GM18498 (cell line): ENCODE data around the gene SIK3.
A peak's percentile ranks its signal among the peaks of the same experiment; 100 is the strongest.

Experiments used
- ATAC-seq: cut with Tn5 transposase; IDR thresholded peaks from one replicate; pipeline ENCODE4 v1.9.1; 2021; ENCODE audit warnings: mild to moderate bottlenecking, moderate library complexity; ENCODE audit not compliant: unreplicated experiment

SIK3 gene

DNA sequence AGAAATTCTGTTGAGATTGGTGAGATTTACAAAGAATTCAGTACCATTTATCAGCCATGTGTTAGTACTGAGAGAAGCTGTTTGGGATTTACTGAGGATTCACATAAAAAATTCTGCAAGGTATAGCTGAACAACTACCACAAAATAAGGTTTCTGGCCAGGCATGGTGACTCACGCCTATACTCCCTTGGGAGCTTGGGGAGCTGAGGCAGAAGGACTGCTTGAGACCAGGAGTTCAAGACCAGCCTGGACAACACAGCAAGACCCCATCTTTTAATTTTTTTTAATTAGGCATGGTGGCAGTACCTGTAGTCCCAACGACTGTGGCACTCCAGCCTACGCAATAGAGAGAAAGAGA lies 86.7 kb downstream of the SIK3 start:
- ATAC-seq: no peak

DNA sequence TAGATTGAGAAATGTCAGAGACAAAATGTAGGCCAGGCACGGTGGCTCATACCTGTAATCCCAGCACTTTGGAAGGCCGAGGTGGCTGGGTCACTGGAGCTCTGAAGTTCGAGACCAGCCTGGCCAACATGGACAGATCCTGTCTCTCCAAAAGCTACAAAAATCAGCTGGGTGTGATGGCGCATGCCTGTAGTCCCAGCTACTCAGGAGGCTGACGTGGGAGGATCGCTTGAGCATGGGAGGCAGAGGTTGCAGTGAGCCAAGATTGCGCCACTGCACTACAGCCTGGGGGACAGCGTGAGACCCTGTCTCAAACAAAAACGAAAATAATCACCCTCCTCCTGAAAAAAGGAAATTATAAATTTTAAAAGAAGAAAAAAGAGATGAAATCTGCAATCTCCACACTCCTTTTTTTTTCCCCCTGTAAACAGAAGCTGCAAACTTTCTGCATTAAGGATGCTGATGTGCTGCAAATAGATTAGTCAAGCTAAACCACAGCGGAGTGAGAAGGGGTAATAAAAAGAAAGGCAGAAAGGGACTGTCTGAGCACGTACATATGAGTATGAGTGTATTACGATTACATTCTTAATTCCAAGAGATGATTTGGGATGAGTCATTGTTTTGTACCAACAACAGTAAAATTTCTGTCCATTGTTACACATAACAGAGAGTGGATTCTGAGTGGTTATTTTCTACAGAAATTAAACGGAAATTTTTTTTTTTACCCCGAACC lies 87.3 kb downstream of the SIK3 start:
- no peak for ATAC-seq

DNA sequence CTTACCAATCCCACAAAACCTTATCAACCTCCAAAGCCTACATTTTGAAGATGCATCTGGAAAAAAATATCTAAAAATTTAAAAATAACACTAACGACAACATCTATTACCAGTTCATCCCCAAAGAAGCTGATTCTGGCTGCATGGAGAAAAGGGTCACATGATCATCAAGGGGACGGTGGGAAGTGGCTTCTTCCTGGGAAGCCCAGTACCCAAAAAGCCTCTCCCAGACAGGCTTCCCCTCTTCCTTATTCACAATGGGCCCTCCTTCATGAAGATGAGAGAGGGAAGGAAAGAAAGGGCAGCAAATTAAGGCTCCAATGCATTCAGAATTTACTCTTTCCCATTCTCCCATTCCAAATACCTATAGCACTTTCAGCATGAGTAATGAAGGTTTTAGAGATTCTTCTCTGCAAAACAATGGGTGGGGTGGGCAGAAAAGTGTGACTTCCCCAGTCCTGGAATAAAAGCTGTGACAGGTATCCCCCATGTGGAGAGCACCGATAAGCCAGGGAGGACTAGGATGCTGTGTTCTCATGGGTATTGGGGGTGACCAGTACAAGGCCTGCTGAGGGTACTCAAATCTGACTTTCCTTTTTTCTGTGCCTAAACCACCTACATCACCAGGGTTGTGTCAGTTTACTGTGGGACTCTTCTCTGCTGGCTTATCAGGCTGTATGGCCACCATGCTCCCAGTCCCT lies 88.2 kb downstream of the SIK3 start:
- no peak for ATAC-seq

DNA sequence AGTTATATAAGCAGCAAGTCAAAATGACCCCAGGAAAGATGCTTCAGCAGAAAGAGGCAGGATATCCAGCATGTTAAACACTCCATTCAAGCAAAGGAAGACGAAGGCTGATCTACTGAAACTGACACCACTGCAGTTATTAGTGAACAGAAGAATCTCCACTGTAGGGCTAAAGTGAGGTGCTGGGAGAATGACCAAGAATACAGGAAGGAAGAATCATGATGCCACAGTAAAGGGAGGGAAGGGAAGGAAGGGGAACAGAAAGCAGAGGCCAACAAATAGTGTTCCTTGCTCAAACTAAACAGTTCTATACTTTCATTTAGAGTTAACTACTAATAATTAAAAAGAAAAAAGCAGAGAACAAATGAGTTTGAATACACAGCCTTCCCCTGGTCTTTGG lies 92.5 kb downstream of the SIK3 start:
- ATAC-seq: no peak

DNA sequence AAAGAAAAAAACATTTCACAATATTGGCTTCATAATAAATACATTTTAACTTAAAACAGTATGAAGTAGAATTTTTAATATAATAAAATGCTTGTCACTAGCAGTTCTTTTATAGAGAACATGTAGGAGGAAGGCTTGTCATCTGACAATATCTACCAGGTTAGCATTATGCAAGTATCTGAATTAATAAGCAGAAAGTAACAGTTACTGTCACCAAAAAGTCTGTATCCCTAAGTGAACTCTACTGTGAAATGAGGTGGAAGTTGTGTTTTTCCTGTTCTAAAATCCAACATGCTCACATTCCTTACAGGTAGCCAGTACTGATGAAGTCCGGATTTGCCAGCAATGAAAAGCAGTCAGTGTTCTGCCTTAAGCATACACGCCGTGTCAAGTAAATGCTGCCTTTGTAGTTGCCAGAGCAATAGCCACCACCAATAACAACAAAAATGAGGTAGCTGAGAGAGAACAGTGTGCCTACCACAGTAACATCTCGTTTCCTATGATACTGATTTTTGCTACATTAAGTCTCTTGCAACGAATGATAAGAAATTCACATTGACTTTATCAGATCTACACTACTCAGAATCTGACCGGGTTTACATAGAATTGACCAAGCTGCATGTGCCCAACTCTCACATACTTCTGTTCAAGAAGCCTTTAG lies 95.5 kb downstream of the SIK3 start:
- ATAC-seq: no peak

DNA sequence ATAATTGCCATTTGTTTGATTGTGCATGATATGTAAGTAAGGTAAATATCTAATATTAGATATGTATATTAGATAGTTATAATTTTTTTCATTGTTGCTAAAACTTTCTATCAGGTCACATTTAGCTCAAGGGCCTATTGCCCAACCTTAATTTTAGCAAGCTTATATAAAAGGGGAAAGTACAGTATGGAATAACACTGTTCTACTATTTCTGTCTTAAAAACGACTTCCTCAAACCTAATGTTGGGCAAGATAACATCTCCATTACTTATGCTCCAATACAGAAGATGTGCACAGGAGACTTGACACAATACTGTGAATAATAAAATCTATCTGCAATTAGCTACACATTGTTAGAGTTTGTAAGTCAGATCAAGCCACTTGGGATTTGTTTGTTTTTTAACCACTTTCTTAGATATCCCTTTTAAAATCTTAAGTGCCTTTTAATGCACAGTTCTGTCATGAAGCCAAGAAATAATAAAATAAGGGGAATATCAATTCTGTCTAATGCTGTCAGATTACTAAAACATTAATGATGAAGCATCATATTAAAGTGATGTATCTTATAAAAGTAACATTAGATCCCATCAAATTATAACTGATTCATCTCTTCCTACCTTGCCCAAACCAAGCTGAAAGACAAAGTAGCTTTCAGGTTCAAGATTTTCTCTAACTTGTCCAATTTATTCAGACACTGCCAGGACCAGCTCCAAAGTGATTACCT lies 98.1 kb downstream of the SIK3 start:
- no peak for ATAC-seq

DNA sequence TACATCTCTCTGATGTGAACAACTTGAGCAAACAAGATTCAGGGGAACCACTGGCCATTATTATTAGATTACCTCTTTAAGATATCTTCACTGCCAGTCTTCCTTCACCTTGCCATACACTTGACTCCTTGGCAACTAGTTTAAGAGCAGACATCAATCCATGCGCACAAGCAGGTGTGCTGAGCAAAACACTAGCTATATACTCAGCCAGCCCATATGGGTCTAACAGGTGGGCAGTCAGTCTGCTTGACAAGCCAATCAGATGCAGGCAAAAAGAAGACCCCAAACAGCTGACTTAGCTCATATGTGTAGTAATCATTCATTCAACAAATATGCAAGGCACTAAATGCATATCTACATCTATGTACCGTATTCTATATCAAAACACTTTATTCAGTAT lies 101.2 kb downstream of the SIK3 start:
- no peak for ATAC-seq

DNA sequence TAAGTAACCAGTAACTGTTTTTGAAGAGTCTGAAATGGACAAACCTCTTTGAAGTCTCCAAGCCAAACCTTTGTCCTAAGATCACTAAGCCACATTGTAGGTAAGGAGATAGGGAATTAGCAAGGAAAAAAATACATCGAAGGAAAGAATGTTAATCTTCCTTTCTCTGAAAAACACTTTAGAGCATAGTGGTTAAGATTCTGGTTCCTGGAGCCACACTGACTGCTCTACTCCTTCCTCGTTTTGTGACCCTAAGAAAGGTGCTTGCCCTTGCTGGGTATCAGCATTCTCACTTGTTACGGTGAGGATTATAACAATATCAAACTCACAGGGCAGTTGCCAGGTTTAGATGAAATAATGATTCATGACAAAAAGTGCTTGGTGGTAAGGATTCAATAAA lies 104.0 kb downstream of the SIK3 start:
- no peak for ATAC-seq

DNA sequence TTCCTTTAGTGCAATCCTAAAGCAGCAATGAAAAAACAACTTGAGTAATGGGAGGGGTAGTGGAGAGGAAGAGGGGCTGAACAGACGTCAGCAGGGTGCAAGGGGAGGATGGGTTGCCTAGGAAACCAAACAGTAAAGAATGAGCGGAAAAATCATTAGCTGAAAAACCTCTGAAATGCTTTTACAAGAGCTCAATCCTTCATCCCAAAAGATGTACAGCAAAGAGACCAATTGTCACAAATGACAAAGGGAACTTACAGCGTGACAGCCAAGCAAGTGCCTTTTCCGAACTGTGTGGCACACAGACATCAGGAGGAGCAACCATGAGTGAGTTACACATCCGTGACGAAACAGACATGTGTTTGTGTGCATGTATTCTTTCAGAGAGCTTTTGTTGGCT lies 104.6 kb downstream of the SIK3 start:
- ATAC-seq: no peak

DNA sequence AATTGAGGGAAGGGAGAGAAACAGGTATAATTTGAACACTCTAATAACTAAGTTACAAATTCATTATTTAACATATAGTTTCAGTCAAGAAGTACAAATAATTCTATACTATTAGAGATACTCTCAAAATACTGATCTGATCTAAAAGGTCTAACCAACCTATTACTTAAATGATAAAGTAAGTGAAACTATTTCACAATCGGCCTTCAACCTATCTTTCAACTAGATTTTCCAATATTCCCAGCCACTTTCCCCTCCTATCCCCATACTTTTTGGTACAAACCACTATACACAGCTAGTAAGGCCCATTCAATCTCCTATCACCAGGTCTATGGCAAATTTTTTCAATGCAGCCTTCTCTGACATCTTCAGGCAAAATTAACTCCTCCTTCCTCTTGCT lies 106.7 kb downstream of the SIK3 start:
- ATAC-seq: no peak

DNA sequence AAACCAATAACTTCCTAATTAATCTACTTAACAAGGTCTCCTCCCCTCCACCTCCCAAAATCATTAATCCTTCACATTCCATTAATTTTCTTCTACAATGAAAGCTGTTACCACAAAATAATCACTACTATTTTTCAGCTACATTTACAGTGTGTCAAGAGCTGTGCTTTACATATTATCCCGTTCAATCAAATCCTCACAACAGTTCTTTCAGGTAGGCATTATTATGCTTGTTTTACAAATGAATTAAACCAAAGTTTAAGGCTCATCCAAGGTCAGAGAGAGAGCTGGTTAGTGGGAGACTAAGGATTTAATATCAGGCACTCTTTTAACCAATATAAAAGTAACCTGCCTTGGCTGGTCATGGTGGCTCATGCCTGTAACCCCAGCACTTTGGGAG lies 107.4 kb downstream of the SIK3 start:
- ATAC-seq: no peak

DNA sequence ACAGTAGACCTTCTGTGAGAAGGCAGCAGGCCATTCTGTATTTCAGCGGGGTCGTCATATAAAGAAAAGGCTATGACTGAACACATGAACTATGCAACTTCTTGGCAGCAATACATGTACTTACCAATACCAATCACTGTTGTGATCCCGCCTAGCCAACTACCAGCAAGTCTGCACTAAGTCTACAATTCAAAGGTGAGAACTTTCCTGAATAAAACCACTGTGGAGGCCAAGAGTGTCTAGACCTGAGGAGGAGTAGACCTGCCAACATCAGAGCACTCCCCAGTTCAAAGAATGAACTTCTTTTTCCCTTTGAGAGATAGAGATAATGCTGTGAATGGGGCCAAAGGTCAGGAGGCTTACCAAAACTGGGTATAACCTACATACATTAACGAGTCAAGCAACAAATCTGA lies 108.2 kb downstream of the SIK3 start:
- no peak for ATAC-seq

DNA sequence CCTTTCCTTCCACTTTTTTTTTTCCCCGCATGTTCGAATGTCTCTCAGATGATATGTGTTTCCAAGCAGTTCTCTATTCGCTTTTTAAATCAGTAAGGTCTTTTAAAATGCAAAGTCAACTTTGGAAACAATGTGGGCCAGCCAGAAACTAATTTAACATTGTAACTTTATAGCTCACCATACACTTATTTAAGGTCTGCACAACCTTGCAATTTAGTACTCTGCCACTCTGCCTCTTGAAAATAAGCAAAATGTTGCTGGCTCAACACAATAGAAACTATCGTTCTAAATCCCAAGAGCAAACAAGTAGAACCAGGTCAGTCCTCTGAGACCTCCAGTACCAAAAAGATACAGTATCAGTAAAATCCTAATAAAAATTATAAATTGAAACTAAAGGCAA lies 109.0 kb downstream of the SIK3 start:
- ATAC-seq: no peak

DNA sequence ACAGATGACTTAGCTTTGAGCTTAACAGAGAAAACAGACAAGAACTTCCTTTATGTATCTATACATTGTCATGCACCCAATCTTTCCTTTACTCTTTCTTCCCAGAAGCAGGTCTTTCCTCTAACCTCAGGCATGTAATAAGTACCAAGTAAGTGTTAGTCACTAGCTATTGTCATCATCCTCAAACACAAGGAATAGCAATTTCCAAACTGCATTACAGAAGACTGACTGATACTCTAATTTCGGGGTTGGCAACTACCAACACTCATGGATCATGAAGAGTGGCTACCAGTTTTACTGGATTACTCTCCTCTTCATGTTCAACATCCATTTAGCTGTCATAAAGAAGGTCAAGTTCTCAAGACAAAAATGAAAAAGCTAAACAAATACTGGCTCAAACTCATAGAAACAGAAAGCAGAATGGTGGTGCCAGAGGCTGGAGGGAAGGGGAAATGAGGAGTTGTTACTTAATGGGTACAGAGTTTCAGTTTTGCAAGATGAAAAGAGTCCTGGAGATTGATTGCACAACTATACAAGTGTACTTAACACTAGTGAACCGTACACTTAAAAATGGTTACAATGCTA lies 111.6 kb downstream of the SIK3 start:
- peak; percentile 68 for ATAC-seq

DNA sequence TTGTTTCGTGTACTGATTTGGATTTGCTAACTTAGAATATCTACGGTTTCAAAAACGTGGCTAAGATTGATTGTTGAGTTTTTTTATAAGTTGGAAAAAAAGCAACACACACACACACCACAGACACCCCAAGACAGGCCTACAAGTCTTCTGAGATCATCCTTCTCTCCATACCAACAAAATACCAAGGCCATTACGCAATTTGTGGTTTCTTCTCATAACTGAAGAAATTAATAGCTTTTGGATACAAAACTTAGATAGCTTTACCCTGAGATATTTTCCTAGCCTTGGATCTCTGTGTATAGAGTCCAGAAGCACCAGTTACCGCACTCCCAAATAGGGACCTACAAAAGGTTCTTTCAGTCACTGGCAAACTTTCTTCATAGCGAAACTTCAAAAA lies 113.6 kb downstream of the SIK3 start:
- ATAC-seq: no peak

DNA sequence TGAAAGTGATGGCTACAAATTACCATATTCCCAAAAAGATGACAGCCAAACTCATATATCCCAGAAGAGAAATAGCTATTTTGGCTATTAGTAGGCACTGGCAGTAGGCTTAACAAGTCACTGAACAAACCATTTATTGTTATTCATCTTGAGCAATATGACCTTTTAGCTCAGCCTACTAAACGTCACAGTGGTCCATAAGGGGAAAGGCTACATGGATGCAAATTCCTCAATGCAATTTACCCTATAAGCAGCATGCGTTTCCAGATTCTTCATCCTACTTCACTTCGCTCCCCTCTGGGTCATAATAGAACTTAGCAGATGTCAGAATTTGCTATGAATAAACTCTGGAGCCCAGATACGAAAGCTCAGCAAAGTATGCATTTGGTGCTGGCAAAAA lies 114.0 kb downstream of the SIK3 start:
- ATAC-seq: no peak

DNA sequence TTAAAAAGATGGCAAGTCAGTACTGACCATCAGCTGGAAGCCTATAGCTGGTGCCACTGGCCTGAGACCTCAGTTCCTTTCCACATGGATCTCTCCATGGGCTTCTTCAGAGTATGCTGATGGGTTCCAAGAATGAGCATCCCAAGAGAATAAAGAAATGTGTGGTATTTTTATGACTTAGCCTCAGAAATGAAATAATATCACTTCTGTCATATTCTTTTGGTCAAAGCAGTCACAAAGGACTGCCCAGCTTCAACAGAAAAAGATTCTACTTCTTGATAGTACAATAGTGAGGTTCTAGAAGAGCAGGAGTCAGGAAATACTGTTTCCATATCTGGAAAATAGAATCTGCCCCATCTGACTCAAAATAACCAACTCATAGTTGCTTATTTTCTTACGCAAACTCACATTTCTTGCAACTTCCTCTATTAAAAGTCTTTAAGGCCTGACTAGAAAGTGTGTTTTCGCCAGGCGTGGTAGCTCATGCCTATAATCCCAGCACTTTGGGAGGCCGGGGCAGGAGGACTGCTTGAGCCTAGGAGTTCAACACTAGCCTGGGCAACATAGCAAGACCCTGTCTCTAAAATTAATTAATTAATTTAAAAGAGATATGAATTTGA lies 116.9 kb downstream of the SIK3 start:
- ATAC-seq: no peak

DNA sequence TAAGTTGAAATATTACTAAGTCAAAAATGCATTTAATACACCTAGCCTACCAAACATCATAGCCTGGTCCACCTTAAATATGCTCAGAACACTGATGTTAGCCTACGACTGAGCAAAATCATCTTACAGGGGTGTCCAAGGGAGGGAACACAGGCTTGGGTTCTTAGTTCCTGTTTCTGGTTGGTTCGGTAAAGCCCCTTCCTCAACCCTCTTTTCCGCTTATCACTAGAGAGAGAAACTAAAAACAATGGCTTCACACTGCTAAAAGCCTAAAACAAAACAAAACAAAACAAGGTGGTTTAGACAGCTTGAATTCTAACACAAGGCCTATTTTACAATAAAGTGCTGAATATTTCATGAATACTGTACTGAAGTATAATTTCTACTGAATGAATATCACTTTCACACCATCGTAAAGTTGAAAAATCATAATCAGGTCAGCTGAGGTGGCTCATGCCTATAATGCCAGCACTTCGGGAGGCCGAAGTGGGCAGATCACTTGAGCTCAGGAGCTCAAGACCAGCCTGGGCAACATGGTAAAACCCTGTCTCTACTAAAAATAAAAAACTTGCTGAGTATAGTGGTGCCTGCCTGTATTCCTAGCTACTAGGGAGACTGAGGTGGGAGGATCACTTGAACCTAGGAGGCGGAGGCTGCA lies 118.0 kb downstream of the SIK3 start:
- peak; percentile 95 for ATAC-seq

DNA sequence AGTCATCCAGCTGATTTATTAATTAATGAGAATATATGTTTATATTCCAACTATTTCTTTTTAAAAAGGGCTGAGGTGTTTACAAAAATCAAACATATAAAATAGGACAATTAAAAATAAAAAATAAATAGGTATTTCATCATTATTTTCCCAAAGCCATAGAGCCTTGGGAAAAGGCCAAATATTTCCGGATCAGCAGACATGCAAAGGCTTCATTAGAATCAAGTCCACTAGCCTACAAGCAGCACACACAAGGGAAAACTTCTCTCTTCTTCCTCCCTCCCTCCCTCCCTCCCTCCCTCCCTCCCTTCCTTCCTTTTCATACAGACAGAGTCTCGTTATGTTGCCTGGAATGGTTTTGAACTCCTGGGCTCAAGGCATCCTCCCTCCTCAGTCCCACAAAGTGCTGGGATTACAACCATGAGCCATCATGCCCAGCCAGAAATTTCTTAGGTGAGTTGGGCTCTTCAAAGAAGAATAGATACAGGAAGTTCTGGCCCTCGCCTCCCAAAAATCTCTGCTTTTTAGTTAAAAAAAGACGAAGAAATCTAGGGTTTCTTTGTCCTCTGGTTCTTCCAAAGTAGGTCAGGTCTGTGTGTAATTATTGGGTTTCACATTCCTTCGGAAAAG lies 121.2 kb downstream of the SIK3 start:
- no peak for ATAC-seq

DNA sequence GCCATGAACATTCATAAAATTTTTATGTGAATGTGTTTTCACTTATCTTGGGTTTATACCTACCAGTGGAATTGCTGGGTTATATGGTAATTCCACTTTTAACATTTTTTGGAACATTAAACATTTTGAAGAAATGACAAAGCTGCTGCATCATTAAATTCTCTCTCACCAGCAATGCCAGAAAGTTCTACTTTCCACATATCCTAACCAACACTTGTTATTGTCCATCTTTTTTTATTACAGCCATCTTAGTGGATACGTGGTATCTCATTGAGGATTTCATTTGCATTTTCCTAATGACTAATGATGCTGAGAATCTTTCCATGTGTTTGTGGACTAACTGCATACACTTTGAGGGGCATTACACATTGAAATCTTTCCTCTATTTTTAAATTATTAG lies 122.6 kb downstream of the SIK3 start:
- no peak for ATAC-seq
